Lower leg skin (tissue), 3 donors: ENCODE results near the gene RAB6D.
"Not testable (repeated sequence)": the region's sequence is repeated elsewhere in the genome, so short reads cannot be mapped to it uniquely, and the experiment has no call there.

ENCODE experiments used
- POLR2A ChIP-seq, 2 donors: fragments of 450-650 bp; IDR thresholded peaks; one replicate each; pipeline ENCODE4 v1.6.1; 2016 to 2017; ENCODE audit warnings: antibody characterized with exemption in 2 of 2, mild to moderate bottlenecking in 1 of 2, moderate library complexity in 1 of 2
- TF ChIP-seq, protein P1 (sequence below), 3 donors: fragments of 450-650 bp; IDR thresholded peaks; one replicate each; pipeline ENCODE4 v1.5.1; 2016; ENCODE audit warnings: antibody characterized with exemption in 3 of 3, mild to moderate bottlenecking in 3 of 3, moderate library complexity in 2 of 3

DNA sequence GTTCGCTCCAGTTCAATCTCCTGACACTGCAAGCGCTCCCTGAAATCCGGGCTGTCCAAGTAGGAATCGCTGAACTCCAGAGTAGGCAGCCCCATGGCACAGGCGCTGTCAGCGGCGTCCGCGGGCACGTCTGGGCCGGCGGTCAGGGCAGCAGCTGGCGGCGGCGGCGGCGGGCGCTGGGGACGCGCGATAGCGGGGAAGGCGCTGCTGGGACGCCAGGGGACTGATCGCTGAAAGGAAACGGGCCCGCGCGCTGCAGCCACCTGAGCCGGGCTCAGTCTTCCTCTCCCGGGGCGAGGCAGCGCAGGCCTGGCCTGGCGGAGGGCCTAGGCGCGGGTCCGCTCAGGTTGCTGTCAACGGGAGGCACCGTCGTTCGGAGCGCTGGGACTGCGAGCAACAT is 33.0 kb downstream of the RAB6D start:
- TF ChIP-seq, protein P1, sequence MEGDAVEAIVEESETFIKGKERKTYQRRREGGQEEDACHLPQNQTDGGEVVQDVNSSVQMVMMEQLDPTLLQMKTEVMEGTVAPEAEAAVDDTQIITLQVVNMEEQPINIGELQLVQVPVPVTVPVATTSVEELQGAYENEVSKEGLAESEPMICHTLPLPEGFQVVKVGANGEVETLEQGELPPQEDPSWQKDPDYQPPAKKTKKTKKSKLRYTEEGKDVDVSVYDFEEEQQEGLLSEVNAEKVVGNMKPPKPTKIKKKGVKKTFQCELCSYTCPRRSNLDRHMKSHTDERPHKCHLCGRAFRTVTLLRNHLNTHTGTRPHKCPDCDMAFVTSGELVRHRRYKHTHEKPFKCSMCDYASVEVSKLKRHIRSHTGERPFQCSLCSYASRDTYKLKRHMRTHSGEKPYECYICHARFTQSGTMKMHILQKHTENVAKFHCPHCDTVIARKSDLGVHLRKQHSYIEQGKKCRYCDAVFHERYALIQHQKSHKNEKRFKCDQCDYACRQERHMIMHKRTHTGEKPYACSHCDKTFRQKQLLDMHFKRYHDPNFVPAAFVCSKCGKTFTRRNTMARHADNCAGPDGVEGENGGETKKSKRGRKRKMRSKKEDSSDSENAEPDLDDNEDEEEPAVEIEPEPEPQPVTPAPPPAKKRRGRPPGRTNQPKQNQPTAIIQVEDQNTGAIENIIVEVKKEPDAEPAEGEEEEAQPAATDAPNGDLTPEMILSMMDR (IDR thresholded peaks at IDR 0.05), result not testable (repeated sequence)
- not testable (repeated sequence) for TF ChIP-seq POLR2A (IDR thresholded peaks at IDR 0.05)
